Hepatocyte (in vitro differentiated cells): ENCODE measurements around the gene SHROOM2. TPM values are rescaled to one million over a fixed set of nuclear protein-coding genes. Genes with fewer than 3 reads are reported as not detected.

Source experiments
- DNase-seq: peaks from one replicate; pipeline ENCODE4 v3.0.0-alpha.2; 2016; ENCODE audit warnings: low spot score
- H2AFZ ChIP-seq: fragments of 200-600 bp; sonication (generic); 2 replicates; pipeline ENCODE4 v1.6.0; 2016; ENCODE audit warnings: antibody characterized with exemption, mild to moderate bottlenecking
- H3K27ac ChIP-seq: fragments of 200-600 bp; sonication (generic); 2 replicates; pipeline ENCODE4 v1.5.1; 2016; ENCODE audit warnings: mild to moderate bottlenecking
- H3K27me3 ChIP-seq: fragments of 200-600 bp; sonication (generic); 2 replicates; pipeline ENCODE4 v1.6.1; 2016
- H3K36me3 ChIP-seq: fragments of 200-600 bp; sonication (generic); replicated peaks from 2 replicates; pipeline ENCODE4 v1.5.1; 2016; ENCODE audit warnings: low read depth; ENCODE audit not compliant: insufficient read depth
- H3K4me1 ChIP-seq: fragments of 200-600 bp; sonication (generic); 2 replicates; pipeline ENCODE4 v1.5.1; 2016; ENCODE audit warnings: mild to moderate bottlenecking, moderate library complexity; ENCODE audit not compliant: insufficient read depth
- H3K4me2 ChIP-seq: fragments of 200-600 bp; sonication (generic); 2 replicates; pipeline ENCODE4 v1.6.0; 2016
- H3K4me3 ChIP-seq: fragments of 200-600 bp; sonication (generic); 2 replicates; pipeline ENCODE4 v1.5.1; 2016; ENCODE audit warnings: mild to moderate bottlenecking
- H3K79me2 ChIP-seq: fragments of 200-600 bp; sonication (generic); 2 replicates; pipeline ENCODE4 v1.6.0; 2017; ENCODE audit warnings: mild to moderate bottlenecking
- H3K9me2 ChIP-seq: fragments of 200-600 bp; sonication (generic); replicated peaks from 2 replicates; pipeline ENCODE4 v1.6.0; 2017; ENCODE audit warnings: mild to moderate bottlenecking; ENCODE audit not compliant: insufficient read depth
- H3K9me3 ChIP-seq: fragments of 200-600 bp; sonication (generic); 2 replicates; pipeline ENCODE4 v1.5.1; 2016; ENCODE audit warnings: low read depth, mild to moderate bottlenecking
- H4K20me1 ChIP-seq: fragments of 200-600 bp; sonication (generic); 2 replicates; pipeline ENCODE4 v1.6.0; 2016; ENCODE audit warnings: mild to moderate bottlenecking; ENCODE audit not compliant: insufficient read depth, poor library complexity, severe bottlenecking
- EZH2 ChIP-seq: fragments of 200-600 bp; sonication (generic); IDR thresholded peaks from 2 replicates; pipeline ENCODE4 v1.6.1; 2016; ENCODE audit warnings: antibody characterized with exemption, mild to moderate bottlenecking, borderline replicate concordance
- EZH2phosphoT487 ChIP-seq: fragments of 200-600 bp; sonication (generic); IDR thresholded peaks from one replicate; pipeline ENCODE4 v1.6.1; 2018; ENCODE audit warnings: antibody characterized with exemption, mild to moderate bottlenecking, low read depth, moderate library complexity; ENCODE audit not compliant: unreplicated experiment, severe bottlenecking
- WGBS: methylation state at CpG from one replicate; pipeline ENCODE4 v1.1.6; 2016; ENCODE audit warnings: low lambda C conversion rate; ENCODE audit errors: missing lambda C conversion rate; 5-methylcytosine and 5-hydroxymethylcytosine counted together
- polyA plus RNA-seq: library from polyadenylated mRNA; unstranded; fragments of >200 nt; fragmentation: Nextera tagmentation; extraction: Ambion mirVana; gene quantifications from 2 replicates; pipeline ENCODE4 v1.2.1, GENCODE V29; 2016
- total RNA-seq: library from RNA; depleted of rRNA; stranded (reverse); fragments of >200 nt; gene quantifications from 2 replicates; pipeline ENCODE4 v1.2.3, GENCODE V29; 2014
- TF ChIP-seq, protein P1 (sequence below): fragments of 200-600 bp; sonication (generic); IDR thresholded peaks from 2 replicates; pipeline ENCODE4 v1.5.1; 2016; ENCODE audit warnings: antibody characterized with exemption, mild to moderate bottlenecking; ENCODE audit not compliant: poor library complexity

The SHROOM2 gene
- total and polyA plus RNA-seq, 2 experiments from 2014 or later: 6.9 to 8.5 TPM

GRCh38 chrX:9749146-9749692 is 37.0 kb upstream of the SHROOM2 start:
- Histone ChIP-seq H3K4me3 (no peak overlapping the region), H3K36me3 (no peaks in the 10 kb centered on the region), H3K79me2 (no peaks in the 10 kb centered on the region), H3K9me3 (no peaks in the 10 kb centered on the region), H3K27ac (no peak overlapping the region), H3K9me2 (no peaks in the 10 kb centered on the region), H4K20me1 (no peaks in the 10 kb centered on the region), H2AFZ (no peak overlapping the region), H3K4me2 (no peak overlapping the region), H3K4me1 (no peaks in the 10 kb centered on the region), H3K27me3 (no peaks in the 10 kb centered on the region)
- no peak for DNase-seq
- no peak for TF ChIP-seq EZH2phosphoT487
- TF ChIP-seq EZH2: no peak
- TF ChIP-seq, protein P1, sequence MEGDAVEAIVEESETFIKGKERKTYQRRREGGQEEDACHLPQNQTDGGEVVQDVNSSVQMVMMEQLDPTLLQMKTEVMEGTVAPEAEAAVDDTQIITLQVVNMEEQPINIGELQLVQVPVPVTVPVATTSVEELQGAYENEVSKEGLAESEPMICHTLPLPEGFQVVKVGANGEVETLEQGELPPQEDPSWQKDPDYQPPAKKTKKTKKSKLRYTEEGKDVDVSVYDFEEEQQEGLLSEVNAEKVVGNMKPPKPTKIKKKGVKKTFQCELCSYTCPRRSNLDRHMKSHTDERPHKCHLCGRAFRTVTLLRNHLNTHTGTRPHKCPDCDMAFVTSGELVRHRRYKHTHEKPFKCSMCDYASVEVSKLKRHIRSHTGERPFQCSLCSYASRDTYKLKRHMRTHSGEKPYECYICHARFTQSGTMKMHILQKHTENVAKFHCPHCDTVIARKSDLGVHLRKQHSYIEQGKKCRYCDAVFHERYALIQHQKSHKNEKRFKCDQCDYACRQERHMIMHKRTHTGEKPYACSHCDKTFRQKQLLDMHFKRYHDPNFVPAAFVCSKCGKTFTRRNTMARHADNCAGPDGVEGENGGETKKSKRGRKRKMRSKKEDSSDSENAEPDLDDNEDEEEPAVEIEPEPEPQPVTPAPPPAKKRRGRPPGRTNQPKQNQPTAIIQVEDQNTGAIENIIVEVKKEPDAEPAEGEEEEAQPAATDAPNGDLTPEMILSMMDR: no peak
- 62% methylated on average over 11 of the region's 11 CpGs for WGBS

DNA sequence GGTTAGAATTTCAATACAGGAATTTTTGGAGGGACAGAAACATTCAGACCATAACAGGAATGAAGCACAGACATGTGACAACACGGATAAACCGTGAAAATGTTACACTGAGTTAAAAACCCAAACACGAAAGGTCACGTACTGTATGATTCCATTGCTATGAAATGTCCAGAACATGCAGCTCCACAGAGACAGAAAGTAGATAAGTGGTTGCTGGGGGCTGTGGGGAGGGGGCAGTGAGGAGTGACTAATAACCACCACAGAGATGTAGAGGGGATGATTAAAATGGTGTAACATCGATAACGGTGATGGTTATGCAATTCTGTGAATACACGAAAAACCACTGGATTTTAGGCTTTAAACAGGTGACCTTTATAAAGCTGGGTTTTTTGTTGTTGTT is 28.9 kb upstream of the SHROOM2 start:
- Histone ChIP-seq H2AFZ (no peak overlapping the region), H3K9me2 (no peaks in the 10 kb centered on the region), H3K27ac (no peak overlapping the region), H3K79me2 (no peaks in the 10 kb centered on the region), H3K4me1 (no peaks in the 10 kb centered on the region), H3K4me2 (no peak overlapping the region), H3K4me3 (no peak overlapping the region), H3K9me3 (no peaks in the 10 kb centered on the region), H3K36me3 (no peaks in the 10 kb centered on the region), H3K27me3 (no peaks in the 10 kb centered on the region), H4K20me1 (no peaks in the 10 kb centered on the region)
- 86% methylated on average over 7 of the region's 7 CpGs for WGBS
- no peak for DNase-seq
- TF ChIP-seq EZH2phosphoT487 (no peak), EZH2 (no peak)
- TF ChIP-seq, protein P1: no peak

- Histone ChIP-seq H4K20me1 (no peaks in the 10 kb centered on the region), H3K27ac (no peak overlapping the region), H2AFZ (no peak overlapping the region), H3K9me2 (no peaks in the 10 kb centered on the region), H3K4me3 (no peak overlapping the region), H3K36me3 (no peaks in the 10 kb centered on the region), H3K79me2 (no peaks in the 10 kb centered on the region), H3K4me2 (no peak overlapping the region), H3K27me3 (no peaks in the 10 kb centered on the region), H3K9me3 (no peaks in the 10 kb centered on the region), H3K4me1 (no peaks in the 10 kb centered on the region)
- WGBS: 49% methylated on average over 4 of the region's 4 CpGs
- no peak for TF ChIP-seq EZH2
- no peak for TF ChIP-seq EZH2phosphoT487
- TF ChIP-seq, protein P1: no peak
- DNase-seq: no peak
Observed at GRCh38 chrX:9758021-9758638, 28.1 kb upstream of the SHROOM2 start.
